ENCODE results near the gene ANKRD13A.
"Not testable (repeated sequence)": the region's sequence is repeated elsewhere in the genome, so short reads cannot be mapped to it uniquely, and the experiment has no call there.

The ANKRD13A gene

DNA sequence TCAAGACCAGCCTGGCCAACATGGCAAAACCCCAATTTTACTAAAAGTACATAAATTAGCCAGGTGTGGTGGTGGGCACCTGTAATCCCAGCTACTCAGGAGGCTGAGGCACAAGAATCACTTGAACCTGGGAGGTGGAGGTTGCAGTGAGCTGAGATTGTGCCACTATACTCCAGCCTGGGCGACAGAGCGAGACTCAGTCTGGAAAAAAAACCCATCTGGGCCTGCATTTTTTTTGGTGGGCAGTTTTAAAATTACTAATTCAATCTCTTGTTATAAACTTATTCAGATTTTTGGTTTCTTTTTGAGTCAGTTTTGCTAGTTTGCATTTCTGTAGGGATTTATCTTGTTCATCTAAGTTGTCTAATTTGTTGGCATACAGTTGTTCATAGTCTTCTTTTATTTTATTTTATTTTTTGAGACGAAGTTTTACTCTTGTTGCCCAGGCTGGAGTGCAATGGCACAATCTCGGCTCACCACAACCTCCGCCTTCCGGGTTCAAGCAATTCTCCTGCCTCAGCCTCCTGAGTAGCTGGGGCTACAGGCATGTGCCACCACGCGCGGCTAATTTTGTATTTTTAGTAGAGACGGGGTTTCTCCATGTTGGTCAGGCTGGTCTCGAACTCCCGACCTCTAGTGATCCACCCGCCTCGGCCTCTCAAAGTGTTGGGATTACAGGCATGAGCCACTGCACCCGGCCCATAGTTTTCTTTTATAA lies 9.6 kb downstream of the ANKRD13A start:
- DNase-seq (ENCODE audit: low spot score), result not testable (repeated sequence)

GRCh38 chr12:110010853-110011723 lies 11.9 kb downstream of the ANKRD13A start:
- DNase-seq (ENCODE audit: low spot score), result no peak

DNA sequence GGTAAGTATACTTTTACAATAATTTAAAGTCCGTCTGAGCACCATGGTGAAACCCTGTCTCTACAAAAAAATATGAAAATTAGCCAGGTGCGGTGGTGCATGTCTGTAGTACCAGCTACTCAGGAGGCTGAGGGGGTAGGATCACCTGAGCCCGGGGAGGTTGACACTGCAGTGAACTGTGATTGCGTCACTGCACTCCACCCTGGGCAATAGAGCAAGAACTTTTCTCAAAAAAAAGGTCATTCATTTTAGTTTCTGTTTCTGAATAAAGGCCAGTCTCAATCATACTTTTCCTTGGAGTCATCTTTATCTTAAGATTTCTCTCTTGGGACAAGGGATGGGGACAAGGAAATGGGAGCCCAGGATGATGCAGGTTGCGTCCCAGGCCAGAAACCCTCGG lies 12.9 kb downstream of the ANKRD13A start:
- DNase-seq (ENCODE audit: low spot score), result no peak

- DNase-seq (ENCODE audit: low spot score), result no peak
Measured at GRCh38 chr12:110012659-110013058, 13.4 kb downstream of the ANKRD13A start.

DNA sequence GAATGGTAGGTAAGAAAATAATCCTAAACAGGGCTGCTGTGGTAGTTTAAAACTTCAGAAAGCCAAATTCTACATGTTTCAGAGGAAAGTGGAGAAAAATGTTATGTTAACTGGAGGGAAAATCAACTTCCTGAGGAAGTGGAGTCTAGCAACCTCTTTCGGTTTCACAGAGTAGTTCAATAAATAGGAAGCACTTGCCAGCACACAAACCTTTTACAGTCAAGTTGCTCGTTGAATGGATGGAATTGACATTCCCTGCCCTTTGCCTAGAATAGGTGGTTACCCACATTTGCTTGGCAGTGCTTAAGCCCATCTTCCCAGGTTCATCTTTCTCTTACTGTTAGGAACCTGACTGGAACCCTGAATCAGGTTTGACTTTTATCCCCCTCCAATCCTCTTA lies 15.9 kb downstream of the ANKRD13A start:
- no peak for DNase-seq (ENCODE audit: low spot score)

DNA sequence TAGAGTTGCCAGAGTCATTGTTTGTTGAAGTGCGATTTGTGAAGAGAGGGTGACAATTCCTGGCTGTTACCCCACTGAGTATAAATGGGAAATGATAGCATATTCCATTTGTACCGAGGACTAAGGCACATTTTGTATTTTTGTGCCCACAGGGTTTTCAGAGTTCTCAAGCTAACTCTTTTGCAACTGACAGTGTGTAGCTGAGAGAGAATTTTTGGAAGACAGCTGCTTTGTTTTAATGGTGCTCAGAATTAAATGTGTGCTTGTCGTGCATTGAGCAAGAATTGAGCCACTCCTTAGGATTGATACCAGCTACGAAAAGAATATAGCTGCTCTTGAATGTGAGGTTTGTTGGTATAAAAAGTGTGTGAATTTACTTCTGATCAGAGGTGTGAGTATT lies 21.7 kb downstream of the ANKRD13A start:
- no peak for DNase-seq (ENCODE audit: low spot score)

DNA sequence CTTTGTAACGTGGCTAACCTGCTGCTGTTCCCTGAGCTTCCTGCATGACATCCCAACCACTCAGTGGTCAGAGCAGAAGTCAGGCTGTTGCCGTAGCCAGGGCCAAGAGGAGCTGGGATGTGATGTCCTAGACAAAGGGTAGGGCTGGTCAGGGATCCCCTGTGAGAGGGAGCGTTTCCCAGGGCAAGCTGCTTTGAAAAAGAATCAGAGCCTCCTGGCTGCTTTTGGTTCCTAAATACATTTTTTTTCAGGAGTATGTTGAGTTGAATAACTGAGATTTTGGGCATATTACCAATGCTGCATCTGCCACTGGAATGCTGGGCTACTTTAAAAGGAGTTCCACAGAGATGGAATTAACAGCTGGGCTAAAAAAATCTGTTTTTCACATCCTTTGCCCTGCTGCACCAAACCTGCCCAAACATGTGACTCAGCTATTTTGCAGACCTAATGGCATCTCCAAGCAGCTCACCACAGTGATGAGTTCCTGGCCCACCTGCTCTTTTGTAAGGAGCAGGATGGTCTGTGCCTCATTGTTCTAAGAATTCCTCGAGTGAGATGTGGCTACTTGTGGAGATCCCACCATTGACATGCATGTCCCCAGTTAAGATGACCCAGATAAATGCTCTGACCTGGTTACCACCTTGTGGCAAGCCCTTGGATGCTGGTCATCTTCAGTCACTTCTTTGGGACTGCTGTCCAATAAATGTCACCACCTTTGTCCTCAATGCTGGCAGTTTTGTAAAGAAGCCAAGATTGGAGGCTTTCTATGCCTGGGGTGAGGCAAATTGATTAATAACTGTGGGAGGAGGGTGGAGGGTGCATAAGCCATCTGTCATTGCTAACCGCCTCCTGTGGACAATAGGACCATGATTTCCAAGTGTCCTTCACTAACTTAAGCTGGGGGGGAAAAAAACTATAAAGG lies 24.1 kb downstream of the ANKRD13A start:
- no peak for DNase-seq (ENCODE audit: low spot score)

GRCh38 chr12:110024051-110024450 lies 24.8 kb downstream of the ANKRD13A start:
- DNase-seq (ENCODE audit: low spot score), result no peak

DNA sequence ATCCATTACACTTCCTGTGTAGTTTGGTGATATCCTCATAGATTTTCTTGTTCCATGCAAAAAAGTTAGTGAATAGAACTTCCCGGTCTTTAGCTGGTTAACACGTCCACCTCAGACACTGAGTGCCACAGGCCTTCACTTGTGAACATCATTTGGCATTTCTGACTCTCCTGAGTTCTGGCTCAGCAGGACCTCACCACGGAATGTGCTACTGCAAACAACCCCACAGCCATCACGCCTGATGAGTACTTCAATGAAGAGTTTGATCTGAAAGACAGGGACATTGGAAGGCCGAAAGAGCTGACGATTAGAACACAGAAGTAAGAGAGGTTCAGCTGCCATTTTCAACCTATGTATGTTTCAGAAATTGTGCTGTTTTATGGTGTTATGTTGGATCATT lies 29.1 kb downstream of the ANKRD13A start:
- no peak for DNase-seq (ENCODE audit: low spot score)

DNA sequence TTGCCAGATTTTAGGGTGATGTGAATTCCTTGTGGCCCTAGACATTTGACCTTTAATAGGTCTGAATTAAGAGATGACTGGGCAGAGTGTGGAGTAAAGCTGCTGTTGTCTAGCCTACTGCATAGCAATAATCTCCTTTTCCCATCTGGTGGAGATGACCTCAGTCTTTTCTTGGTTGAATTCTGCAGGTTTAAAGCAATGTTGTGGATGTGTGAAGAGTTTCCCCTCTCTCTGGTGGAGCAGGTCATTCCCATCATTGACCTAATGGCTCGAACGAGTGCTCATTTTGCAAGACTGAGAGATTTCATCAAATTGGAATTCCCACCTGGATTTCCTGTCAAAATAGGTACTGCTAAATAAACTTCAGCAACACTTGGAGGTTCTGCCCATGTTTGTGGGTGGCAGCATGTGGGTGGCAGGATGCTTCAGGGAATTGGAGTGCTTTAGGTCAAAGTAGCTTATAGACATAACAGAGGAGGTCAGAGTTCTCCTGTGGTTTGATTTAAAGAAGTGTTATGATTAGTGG lies 30.1 kb downstream of the ANKRD13A start:
- DNase-seq (ENCODE audit: low spot score), result no peak

- DNase-seq (ENCODE audit: low spot score), result no peak
Measured at GRCh38 chr12:110033888-110034287, 34.7 kb downstream of the ANKRD13A start.

DNA sequence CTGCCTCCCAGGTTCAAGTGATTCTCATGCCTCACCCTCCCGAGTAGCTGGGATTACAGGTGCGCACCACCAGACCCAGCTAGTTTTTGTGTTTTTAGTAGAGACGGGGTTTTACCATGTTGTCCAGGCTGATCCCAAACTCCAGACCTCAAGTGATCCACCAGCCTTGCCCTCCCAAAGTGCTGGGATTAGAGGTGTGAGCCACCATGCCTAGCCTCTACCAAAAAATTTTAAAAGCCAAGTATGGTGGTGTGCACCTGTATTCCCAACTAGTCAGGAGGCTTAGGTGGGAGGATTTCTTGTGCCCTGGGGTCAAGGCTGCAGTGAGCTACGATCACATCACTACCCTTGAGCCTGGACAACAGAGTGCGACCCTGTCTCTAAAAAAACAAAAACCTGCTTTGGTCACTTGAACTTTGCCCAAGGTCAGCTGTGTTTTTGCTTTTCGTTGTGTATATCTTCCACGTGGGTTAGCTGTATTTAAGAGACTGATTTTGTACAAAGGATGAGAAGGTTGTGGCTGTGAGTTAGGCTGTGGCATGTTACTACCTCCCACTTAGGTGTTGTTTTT lies 36.4 kb downstream of the ANKRD13A start:
- DNase-seq (ENCODE audit: low spot score), result no peak

DNA sequence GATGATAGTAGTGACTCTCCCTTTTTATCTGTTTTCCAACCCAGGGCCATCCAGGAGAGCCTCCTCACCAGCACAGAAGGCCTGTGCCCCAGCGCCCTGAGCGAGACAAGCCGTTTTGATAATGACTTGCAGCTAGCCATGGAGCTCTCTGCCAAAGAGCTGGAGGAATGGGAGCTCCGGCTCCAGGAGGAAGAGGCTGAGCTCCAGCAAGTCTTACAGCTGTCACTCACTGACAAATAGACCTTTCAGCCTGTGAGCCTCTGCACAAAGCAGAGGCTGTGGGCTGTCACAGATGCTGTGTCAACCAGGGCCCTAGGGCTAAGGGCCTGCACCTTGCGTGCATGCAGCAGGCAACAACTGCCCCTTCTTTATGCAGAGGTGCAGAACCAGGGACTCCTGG lies 38.1 kb downstream of the ANKRD13A start:
- no peak for DNase-seq (ENCODE audit: low spot score)

DNA sequence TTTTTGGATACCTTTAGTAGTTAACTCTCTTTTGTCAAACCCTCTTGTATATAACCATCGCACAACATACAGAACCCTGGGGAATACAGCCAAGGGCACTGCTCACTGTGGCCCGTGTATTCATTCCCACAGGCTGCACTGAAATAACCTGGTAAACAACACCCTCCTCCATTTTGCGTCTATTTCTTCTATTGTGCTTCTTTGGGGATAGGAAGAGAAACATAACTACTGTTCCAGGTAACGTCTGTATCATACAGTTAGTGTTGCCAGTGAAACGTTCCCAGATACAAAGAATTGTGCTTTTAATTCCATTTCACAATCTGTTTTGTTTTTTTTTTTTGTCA lies 39.5 kb downstream of the ANKRD13A start:
- no peak for DNase-seq (ENCODE audit: low spot score)

DNA sequence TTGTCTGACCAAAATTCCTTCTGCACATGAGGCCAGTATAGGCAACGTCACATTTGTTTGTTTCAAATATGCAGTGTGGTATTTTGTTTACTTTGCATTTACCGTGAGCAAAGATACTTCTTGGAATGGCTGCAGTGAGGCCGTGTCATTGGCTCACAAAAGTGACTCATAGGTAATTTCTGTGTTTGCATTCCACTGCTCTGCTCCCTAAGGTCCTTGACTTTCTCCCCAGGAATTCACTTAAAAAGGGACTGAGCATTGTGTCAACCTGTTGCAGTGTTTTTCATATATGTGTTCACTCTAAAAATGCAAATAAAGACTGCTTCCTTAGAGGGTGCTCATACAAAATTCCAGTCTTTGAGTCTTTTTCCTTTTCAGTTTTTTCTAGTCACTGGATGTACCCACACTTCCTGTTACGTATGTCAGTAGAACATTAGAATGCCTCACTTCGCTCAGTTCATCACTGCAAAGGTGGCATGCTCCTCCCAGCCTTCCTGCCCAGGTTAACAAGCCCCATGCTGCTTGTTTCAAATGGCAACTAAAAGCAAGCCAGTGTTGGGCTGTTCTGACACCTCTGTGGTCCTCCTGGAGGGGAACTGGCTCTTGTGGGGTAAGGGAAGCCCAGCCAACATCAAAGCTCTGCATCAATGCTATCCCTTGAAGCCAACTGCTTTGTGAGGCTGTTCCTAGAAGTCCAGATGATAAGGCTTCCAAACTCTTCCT lies 40.0 kb downstream of the ANKRD13A start:
- peak; percentile 65 for DNase-seq (ENCODE audit: low spot score)

DNA sequence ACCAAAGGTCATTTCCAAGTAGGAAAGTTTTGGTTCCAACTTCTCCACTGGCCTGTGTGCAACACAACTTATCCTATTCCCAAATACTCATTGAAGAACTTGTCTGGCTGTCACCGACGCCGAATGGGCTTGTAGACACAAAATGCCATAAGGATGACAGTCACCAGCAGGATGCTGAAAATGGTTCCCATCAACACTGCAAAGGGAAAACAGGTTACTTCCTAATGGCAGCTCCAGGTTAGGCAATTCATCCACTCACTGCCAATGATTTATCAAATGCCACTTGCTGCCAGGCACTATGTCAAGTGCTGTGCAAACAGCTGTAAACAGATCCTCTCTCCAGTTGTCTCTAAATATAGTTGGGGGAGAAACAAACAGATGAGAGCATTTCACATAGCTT lies 43.0 kb downstream of the ANKRD13A start:
- DNase-seq (ENCODE audit: low spot score), result no peak

DNA sequence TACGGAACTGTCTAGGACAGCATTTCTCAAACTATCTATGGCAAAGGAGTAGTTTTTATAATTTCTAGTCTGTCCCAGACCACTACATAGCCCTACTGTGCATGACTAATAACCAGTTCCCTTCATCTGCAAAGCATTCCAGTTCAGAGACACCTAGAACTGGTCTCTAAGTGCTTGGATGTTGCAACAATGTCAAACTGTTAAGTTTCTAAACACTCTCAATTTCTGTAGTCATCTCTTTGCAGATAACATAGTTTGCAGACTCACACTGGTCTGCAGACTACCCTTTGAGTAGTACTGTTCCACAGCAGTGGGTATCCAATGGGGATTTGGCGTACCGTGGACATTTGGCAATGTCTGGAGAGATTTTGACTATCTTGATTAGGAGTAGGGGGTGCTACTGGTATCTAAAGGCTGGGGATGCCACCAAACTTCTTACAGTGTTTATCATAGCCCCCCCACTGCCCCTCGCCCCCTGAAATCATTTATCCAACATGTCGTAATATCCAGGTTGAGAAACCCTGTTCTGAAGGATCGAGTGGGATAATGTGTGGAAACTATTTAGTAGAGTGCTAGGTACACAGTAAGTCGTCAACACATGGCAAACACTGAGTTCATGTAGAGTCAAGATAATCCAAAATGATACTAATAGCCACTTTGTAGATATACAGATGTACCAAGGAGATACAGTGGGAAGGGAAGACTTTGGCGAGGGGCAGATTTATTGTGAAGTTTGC lies 47.4 kb downstream of the ANKRD13A start:
- DNase-seq (ENCODE audit: low spot score), result no peak

DNA sequence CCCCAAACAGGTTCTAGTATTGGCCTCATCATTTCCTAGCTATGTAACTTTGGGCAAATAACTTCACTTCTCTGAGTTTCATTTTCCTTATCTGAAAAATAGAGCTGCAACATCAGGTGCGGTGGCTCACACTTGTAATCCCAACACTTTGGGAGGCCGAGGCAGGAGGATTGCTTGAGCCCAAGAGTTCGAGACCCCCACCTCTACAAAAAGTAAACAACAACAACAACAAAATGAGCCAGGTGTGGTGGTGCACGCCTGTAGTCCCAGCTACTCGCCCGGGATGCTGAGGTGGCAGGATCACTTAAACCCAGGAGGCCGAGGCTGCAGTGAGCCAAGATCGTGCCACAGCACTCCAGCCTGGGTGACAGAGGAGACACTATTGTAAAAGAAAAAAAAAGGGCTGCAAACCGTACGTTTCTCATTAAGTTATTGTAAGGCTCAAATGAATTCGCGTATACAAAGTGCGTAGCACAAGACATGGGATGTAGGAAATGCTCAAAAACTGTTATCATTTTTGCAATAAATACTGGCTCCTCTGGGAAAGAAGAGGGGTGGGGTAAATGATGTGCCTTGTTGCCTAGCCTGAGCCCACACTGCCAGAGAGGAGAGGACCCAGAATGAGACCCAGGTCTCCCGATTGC lies 48.2 kb downstream of the ANKRD13A start:
- DNase-seq (ENCODE audit: low spot score), result no peak

GRCh38 chr12:110048242-110049027 lies 49.2 kb downstream of the ANKRD13A start, which contains the start of gene C12orf76:
TSS of gene C12orf76 (minus strand) at chr12:110048522. CDS start at chr12:110048495, 27 bp downstream.
- DNase-seq (ENCODE audit: low spot score), result peak; percentile 89
